DMS153 treated with DMSO at 0.1 percent for 48 hours (cell line): ENCODE results near the gene FAM72A.
"Not testable (repeated sequence)": the region's sequence is repeated elsewhere in the genome, so short reads cannot be mapped to it uniquely, and the experiment has no call there.

Experiments used
- DNase-seq: peaks from one replicate; lab custom pipeline; 2025; ENCODE audit not compliant: unreplicated experiment; lab: John Stamatoyannopoulos, UW

The FAM72A gene

DNA sequence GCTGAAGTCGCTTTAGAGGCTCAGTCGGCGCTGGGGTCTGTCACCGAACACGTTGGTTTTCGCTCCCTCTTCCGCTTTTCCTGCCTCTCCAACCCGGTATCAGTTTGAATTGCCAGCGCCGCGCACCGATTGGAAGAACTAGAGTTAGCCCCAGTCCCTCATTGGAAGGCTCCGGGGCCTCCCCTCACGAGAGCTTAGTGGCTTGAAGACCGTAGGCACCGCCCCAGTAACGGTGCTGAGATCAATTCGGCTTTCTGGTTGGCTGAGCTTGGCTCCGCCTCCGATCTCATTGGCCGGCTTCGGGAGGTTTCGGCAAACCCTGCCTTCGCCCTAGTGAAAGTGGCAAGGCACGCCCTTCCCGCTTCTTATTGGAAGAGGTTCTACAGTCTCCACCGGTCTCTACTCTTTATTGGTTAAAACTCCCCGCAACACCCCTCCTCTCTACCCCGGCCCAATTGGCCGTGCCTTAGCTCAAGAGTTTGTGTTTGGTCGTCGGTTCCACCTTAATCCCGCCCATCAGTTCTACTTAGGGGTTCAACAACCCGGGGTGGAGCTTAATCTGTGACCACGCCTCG lies at the start of gene FAM72A:
TSS of gene FAM72A (minus strand) at position 51 of the 575 bp plus-strand sequence. CDS start 814 bp downstream, outside the sequence.
- peak; percentile 100 for DNase-seq

DNA sequence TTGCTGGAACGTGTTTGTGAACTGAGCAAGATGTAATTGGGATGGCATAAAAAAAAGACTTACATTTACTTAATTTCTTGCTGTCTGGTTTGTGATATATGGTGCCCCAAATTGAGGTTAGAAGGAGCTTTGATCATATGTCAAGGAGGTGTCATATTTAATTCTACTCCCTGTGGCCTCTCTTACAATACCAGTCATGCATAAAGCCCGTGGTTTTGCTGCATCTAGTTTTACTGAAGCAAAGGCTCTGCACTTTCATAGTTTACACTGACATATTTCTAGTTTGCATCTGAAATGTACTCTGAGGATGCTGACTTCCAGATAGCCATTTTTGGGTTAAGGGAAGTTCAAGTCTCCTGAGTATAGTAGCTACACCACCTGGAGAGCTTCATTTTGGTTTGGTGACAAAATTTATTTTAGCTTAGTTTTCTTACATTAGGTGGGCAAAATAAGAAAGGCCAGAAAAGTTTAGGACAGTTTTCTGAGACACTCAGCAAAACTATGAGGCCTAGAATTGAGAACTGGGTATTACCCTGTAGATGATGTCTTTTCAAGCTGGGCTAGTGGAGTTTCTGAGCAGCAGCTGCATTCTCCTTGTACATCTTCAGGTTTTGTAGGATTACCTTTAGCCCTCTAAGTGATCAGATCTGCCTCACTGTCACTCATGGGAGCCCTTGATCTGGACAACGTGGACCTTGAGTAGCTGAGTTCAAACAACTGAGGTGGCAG lies 48.5 kb upstream of the FAM72A start:
- DNase-seq: not testable (repeated sequence)

DNA sequence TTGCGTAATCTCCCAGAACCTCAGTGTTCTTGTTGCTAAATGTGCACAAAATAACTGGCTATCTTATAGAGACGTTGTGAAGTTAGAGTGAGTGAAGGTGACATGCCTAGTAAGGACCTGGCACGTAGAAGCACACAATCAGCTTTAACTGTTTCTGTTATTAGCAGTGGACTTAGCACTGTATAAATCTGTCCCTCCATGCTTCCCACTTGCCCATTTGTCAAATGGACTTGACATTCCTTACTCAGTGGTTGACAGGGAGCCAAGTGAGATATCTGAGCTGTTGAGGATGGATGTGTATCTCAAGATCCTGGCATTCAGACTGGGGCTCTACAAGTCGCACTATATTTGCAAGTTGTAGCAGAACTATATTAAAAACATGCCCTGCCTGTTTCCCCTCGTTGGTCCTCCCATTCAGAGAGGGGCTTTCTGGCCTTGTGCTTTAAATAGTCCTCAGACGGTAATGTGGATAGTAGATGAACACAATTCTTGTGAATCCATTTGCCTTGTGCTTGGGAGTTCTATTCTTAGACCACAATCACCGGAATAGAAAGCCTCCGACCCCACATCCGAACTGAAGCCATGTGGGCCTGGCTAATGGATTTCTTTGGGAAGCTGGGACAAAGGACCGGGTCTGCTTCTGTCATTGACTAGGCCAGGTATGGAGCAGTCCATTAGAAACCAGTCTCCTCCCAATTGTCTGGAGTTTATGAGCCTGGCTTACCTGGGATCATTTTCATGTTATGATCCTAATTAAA lies 43.7 kb upstream of the FAM72A start:
- DNase-seq: not testable (repeated sequence)

DNA sequence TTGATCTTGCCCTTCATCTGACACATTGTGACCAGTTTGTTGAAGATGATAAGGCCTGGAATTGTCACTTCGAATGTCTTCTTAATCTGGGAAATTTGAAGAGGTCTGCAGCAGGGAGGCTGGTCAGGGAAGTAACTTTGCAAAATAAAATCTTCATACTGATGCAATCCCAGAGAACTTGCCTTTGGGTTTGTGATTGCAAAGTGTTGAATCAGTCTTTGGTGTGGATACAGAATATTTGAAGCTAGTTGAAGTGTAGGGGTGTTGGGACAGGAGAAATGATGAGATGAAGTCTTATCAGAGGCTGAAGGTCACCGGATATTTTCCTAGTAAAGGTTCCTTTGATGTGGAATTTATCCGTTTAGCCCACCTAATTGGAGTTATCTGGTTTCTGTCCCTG lies 42.8 kb upstream of the FAM72A start:
- DNase-seq: not testable (repeated sequence)

DNA sequence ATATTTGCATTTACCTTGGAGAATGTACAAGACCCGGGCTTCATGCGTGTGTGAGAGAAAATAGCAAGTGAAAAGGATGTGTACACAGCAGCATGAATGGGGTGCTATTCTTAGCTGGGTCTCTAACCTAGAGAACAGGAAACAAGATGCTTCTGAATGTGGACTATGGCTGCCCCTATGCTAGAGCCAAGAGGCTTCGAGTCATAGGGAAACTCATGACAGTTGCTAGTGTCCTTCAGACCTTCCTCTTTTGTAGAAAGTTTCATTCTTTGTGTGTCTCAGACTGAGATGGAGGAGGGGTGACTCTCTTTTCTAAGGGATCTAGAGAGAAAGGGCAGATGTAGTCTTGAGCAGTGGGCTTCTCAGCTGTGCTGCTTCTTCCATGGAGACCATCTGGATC lies 40.7 kb upstream of the FAM72A start:
- DNase-seq: peak; percentile 10

DNA sequence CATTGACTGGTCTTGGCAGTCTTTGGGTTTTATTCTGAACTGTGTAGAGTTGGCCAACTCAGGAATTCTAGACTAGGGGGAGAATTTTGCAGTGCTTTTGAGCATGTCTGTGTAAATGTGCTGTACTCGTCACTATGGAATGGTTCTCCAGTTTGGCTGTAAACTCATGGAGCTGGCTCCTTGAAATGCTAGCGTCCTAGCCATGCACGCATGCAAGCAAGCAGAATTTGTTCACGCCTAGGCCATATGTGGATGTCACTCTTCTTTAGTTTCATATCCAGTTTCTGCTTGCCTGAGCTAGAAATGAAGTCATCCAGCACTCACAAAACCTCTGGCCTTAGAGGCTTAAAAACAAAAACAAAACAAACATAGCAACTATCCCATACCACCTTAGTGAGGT lies 37.6 kb upstream of the FAM72A start:
- DNase-seq: not testable (repeated sequence)

DNA sequence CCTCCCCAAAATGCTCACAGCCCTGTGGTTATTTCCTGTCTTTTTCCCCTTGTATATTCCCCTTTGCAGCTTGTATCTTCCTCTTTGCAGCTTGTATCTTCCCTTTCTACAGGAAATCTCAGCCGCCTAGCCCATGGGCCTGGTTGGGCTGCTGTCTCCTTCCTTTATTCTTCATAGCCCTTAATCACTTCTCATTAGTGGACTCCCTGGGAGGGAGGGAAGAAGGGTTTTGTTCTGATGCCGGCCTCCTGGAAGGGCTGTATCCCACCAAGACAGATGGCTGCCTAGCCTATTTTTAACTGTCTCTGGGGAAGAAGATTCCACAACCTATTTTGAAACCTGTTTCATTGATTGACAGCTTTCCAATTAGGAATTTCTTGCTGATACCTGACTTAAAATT lies 32.6 kb upstream of the FAM72A start:
- not testable (repeated sequence) for DNase-seq

DNA sequence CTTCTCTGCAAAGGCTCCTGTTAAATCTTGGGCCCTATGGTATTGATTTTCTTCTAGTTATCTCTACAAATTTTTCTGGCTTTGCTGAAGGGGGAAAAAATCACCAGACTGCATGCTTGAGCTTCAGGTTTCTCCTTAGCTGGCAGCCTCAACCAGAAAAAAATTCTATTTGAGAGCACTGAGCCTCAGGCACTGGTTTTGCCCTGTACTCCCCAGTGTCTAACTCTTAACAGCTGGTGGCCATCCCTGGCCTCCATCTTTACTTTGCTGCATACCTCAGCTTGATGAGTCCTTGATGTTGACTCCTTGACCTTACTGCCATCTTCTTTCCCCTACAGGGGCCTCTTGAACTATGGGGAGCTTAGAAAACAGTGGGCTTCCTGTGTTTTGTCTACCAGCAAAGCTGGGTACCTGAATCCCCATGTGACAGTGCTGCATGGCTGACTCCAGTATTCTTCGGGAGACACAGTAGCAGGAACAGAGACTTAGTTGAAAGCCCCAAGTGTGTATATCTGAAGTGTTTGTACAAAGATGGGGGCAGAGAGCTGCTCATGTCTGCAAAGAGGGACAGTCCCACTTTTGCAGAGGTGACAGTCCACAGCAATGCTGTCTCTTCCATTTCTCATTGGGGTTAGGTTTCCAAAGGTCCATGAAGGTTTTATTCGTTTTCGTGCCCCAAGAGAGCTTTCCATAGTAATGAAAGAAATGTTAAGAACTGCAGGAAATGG lies 31.7 kb upstream of the FAM72A start:
- DNase-seq: not testable (repeated sequence)

DNA sequence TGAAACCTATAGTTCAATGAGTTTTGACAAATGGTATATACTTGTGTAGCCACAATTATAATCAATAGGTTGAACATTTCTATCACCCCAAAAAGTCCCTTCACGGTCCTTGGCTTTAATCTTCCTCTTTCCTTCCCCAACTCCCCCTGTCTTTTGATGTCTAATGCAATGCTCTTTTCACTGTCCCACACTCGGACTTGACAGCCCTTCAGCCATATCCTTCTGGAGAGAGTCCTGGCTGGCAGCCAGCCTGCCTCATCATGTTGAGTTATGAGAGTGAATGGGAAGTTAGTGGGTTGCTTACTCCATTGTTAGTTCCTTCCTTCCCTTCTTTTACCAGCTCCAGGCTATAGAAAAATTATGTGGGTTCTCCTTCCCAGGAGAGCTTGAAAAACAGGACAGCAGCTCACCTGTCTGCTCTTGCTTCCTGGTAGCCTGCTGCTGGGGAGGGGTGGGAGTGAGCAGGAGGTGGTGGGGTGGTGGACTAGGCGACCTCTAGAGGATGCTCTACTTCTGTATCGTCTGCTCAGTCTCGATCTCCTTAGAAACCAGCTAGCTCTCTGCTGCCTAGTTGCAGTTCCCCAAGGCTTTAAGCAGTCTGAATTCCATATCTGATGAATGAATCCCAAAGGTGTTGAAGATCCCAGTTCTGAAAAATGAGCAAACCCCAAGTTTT lies 30.5 kb upstream of the FAM72A start:
- DNase-seq: not testable (repeated sequence)

DNA sequence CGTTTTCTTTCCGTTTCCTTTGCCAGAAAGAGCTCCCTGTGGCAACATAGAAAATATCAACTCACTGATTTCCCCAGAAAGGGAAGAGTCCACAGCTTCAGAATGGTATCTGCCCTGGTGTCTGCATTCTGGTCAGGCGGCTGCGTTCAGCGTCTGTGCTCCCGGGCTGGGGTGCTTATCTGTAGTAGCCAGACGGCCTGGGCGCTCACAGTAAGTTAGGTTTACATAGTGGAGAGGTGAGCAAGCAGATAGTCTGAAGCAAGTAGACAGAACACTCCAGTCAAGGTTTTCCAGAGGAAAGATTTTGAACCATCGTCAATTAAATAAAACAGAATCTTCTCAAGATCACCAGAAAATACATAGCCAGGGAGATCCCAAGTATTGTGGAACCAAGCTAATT lies 29.4 kb upstream of the FAM72A start:
- not testable (repeated sequence) for DNase-seq

DNA sequence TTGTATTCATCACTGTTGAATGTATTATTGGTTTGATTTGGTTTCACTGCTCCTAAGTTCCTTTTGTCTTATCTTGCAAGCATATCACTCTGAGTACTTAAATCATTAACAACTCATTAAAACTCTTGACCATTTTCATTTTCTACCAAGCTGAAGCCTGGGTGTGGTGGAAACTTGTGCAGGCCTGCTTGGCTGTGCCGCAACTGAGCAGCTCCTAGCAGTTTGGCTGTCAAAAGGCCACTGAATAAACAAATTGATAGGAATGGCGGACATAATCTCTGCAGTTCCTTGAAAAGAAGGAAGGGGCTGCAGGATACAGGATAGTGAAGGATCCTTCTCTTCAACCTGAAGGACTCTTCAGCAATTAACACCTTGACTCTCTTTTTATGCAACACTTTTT lies 26.6 kb upstream of the FAM72A start:
- not testable (repeated sequence) for DNase-seq

DNA sequence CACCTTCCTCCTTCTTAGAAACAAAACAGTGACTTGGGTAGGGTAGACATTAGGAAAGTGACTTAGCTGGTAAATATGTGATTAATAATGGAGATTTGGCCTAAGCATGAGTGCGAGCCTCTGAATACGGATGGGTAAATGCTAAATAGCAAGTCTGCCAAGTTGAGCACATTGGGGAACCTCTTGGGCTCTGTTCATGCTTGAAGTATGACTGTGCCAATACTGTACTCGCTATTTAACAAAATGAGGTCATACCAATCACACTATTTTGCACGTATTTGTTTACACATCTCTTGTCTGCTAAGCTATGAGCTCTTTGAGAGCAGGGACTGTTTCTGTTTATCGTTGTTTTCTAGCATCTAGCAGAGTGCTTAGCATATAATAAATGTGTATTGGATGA lies 24.2 kb upstream of the FAM72A start:
- not testable (repeated sequence) for DNase-seq

DNA sequence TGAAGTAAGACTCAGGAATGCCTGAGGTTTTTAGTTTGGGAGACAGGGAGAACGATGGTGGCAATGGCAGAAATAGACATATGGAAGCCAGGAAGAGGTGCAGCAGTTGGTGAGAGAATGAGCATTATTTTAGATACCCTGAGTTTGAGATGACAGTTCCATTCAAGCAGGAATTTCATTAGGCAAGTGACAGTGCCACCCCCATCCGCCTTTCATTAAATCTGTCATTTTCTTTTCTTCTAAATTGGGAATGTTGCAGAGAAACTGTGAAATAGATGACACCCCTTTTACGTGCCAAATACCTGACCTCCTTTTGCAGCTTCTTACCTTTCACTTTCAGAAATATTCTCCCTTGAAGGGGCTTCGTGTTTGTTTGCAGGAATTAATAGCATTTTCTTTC lies 22.7 kb upstream of the FAM72A start:
- DNase-seq: not testable (repeated sequence)

DNA sequence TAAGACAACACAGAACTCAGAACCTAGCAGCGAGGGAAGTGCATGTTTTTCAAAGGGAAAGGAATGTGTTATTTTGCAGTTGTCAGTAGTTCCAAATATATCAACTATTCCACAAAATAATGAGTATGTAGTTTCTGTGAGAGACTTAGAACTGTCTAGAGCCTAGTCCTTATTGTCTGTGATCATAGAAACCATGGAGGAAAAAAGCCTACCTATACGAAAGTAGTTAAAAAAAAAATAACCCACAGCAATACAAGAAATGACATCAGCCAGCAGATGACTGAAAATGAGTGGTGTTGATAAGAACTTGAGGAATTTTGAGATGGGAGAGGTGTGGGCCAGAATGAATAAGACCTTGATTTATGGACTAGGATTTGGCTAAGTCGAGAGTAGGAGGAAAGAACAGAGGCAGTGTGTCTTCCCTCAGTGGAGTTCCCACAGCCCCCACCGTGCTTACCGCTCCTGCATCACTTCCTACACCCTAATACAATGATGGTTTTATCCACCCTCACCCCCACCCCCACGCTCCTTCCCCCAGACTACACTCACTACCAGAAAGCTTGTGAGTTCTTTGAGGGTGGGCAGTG lies 21.6 kb upstream of the FAM72A start:
- not testable (repeated sequence) for DNase-seq

DNA sequence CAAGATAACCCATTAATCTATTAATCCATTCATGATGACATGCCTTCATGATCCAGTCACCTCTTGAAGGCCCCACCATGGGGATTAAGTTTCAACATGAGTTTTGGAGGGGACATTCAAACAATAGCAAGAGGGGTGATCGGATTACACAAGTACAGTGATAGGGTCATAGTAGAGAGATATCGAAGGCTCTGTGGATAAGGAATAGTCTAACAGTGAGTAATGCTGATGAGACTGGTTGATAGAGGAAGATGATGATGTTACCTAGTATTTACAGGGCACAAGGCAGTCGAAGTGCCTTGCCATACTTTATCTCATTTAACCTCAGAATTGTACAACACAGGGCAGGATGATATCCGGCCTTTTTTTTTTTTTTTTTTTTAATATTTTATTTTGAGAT lies 18.9 kb upstream of the FAM72A start:
- DNase-seq: not testable (repeated sequence)

DNA sequence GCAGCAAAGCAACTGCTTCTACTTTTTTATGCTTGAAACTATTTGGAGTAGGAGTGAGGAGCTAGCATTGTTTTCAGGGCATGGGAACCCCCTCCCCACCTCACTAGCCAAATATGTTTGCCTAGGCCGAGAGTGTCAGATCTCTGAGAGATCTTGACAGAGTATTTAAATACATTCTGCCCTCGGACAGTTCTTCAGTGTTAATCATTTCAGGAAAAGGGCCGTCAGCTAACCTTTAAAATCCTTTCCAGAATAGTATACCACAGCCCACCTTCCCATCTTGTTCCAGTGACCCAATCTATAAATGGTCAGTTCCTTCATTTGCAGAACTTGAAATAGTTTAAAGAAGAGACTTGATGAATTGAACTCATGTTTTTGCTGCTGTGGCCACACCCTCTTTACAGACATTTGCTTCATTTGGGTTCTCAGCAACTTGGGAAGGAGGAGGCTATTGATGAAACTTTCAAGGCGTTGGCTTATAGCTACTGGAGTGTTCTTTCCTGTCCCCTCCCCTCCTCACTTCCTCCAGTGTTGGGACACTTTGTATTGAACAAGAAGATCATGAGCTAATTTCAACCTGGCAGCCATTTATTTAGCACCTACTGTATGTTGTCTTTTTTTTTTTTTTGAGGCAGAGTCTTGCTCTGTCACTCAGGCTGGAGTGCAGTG lies 17.8 kb upstream of the FAM72A start:
- not testable (repeated sequence) for DNase-seq

DNA sequence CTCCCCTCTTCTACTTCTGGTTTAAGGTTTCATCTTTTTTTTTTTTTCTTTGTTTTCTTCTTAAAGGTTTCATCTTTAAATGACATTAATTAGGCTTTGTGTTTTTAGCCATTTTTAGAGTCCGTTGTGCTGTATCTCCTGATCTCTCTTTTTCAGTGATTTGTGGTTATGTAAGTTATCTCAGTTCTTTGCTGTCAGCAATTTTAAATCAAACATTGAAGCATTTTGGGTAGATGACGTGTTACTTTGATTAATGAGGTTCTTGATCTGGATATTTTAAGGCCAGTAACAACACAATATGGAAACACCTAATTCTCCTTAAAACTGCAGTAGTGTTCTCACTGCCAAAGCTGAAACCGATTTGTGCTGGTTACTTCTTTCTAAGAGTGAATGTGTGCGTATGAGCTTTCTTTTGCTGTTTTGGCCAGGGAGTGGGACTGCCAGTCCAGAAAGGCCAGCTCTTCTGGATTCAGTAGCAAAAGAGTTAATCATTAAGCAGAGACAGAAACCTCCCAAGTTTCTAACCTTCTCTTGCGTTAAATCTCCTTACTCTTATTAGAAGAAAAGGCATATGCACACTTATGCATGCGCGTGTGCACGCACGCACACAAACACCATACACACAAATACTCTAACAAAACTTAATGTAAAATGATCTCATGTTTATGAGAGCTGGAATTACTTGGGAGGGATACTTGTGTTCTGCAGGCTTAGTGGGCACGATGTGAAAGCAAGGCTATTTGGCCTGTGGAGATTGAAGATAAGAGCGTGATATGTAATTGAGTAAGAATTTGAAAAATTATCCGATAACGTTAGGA lies 17.1 kb upstream of the FAM72A start:
- not testable (repeated sequence) for DNase-seq

DNA sequence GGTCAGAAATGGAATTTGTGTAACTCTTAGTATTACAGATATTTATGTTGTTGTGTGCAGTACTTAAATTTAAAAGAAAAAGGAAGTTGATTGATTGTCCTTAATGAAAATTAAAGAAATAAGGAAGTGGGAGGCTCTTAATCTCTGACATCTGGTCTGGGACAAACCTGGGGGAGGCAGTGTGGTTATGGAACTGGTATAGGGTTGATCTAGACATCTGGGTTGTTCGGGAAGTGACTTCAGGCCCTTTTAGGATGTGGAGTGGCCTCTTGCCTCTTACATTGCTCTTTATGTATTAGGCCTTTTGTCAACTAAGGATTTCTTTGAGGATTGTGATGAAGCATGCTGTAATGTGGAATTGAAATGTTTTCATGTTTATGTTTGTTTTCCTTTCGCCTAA lies 16.1 kb upstream of the FAM72A start:
- DNase-seq: not testable (repeated sequence)

DNA sequence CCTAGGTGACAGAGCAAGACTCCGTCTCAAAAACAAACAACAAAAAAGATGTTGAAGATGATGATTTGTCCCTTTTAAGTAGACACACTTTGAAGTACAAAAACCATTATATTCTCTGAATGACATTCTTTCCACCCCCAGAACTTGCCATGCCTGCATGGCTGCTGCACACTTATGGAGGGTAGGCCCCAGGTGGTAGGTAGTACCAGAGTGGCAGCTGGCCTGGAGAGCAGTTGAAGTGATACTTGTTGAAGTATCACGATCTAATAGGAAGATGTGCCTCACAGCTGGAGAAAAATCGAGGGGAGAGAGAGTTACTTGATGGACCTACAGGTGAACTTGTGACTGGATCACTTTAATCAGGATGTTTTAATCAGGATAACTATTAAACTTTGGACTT lies 15.6 kb upstream of the FAM72A start:
- not testable (repeated sequence) for DNase-seq
